Stomach smooth muscle (tissue), 2 donors: ENCODE measurements around the gene YIF1B.

Source experiments
- H3K27ac ChIP-seq: one replicate; pipeline ENCODE4 v1.7.0; 2013; ENCODE audit warnings: mild to moderate bottlenecking, low read length, inconsistent platforms
- H3K27me3 ChIP-seq, 2 donors: one replicate each; pipeline ENCODE4 v1.7.0; 2013; ENCODE audit warnings: low read length in 2 of 2; ENCODE audit not compliant: insufficient read depth in 2 of 2, control insufficient read depth in 1 of 2
- H3K36me3 ChIP-seq, 2 donors: one replicate each; pipeline ENCODE4 v1.7.0; 2013; ENCODE audit warnings: low read length in 2 of 2; ENCODE audit not compliant: control insufficient read depth in 2 of 2, insufficient read depth in 2 of 2
- H3K4me1 ChIP-seq: one replicate; pipeline ENCODE4 v1.7.0; 2013; ENCODE audit warnings: low read length; ENCODE audit not compliant: control insufficient read depth, insufficient read depth
- H3K4me3 ChIP-seq, 2 donors: one replicate each; pipeline ENCODE4 v1.7.0; 2013; ENCODE audit warnings: low read length in 2 of 2
- H3K9ac ChIP-seq, 2 donors: one replicate each; pipeline ENCODE4 v1.7.0; 2013; ENCODE audit warnings: low read length in 2 of 2, mild to moderate bottlenecking in 1 of 2
- H3K9me3 ChIP-seq, 2 donors: one replicate each; pipeline ENCODE4 v1.7.0; 2013; ENCODE audit warnings: low read length in 2 of 2; ENCODE audit not compliant: control insufficient read depth in 2 of 2
- donor health status: healthy.
- donor health status: Pancreatic carcinoma.

YIF1B gene

DNA sequence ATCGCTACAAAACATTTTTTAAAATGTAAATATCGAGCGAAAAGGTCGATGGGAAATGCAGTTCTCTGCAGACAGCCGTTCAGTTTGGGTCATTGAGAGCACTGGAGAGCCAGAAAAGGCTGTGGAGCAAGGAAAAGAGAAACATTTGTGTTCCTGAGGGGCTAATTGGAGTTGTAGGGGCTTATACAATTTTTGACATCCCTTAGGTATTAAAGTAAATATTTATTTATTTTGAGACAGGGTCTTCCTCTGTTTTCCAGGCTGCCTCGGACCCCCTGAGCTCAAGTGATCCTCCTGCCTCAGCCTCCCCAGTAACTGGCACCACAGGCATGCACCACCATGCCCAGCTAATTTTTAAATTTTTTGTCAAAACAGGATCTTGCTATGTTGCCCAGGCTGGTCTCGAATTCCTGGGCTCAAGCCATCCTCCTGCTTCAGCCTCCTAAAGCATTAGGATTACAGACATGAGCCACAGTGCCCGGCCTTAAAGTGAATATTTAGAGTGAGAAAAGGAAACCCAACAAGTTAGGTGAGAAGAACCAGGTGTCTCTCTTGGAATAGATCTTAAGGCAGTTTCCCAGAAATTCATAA, 825 bp upstream of the YIF1B start:
- peak overlapping the region; percentile 71 to 72 for H3K4me3 ChIP-seq
- peak overlapping the region; percentile 60 to 68 for H3K9ac ChIP-seq
- no peaks in the 10 kb centered on the region for H3K9me3 ChIP-seq
- peak overlapping the region; percentile 76 for H3K27ac ChIP-seq
- no peaks in the 10 kb centered on the region for H3K36me3 ChIP-seq
- peaks cover 43% of the 10 kb centered on the region for H3K4me1 ChIP-seq
- H3K27me3 ChIP-seq: no peaks in the 10 kb centered on the region

DNA sequence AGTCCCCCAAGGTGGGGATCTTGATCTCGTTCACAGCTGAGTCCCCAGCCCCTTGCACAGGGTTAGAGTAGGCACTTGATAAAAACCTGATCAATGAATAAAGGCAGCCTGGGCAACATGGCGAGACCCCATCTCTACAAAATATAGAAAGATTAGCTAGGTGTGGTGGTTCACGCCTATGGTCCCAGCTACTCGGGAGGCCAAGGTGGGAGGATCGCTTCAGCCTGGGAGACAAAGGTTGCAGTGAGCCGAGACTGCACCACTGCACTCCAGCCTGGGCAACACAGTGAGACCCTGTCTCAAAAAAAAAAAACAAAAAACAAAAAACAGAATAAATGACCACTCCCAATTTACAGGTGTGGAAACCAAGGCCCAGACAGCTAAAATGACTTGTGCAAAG, 4.8 kb downstream of the YIF1B start:
- no peaks in the 10 kb centered on the region for H3K9me3 ChIP-seq
- H3K36me3 ChIP-seq: peaks cover 5 to 16% of the 10 kb centered on the region in 2 donors
- peaks cover 5% of the 10 kb centered on the region for H3K4me1 ChIP-seq
- H3K27me3 ChIP-seq: no peaks in the 10 kb centered on the region
- H3K4me3 ChIP-seq: no peak overlapping the region
- H3K27ac ChIP-seq: no peak overlapping the region
- no peak overlapping the region for H3K9ac ChIP-seq

GRCh38 chr19:38310279-38310670, 5.5 kb downstream of the YIF1B start:
- Histone ChIP-seq H3K4me1 (peaks cover 3% of the 10 kb centered on the region), H3K27me3 (no peaks in the 10 kb centered on the region), H3K9ac (no peak overlapping the region), H3K36me3 (peaks cover 5 to 16% of the 10 kb centered on the region in 2 donors), H3K27ac (no peak overlapping the region), H3K9me3 (no peaks in the 10 kb centered on the region), H3K4me3 (no peak overlapping the region)

- Histone ChIP-seq H3K36me3 (peaks cover 5 to 18% of the 10 kb centered on the region in 2 donors), H3K4me1 (no peaks in the 10 kb centered on the region), H3K4me3 (no peak overlapping the region), H3K27me3 (no peaks in the 10 kb centered on the region), H3K9me3 (no peaks in the 10 kb centered on the region), H3K9ac (no peak overlapping the region), H3K27ac (no peak overlapping the region)
Measured at GRCh38 chr19:38309615-38310278, 6.0 kb downstream of the YIF1B start.

DNA sequence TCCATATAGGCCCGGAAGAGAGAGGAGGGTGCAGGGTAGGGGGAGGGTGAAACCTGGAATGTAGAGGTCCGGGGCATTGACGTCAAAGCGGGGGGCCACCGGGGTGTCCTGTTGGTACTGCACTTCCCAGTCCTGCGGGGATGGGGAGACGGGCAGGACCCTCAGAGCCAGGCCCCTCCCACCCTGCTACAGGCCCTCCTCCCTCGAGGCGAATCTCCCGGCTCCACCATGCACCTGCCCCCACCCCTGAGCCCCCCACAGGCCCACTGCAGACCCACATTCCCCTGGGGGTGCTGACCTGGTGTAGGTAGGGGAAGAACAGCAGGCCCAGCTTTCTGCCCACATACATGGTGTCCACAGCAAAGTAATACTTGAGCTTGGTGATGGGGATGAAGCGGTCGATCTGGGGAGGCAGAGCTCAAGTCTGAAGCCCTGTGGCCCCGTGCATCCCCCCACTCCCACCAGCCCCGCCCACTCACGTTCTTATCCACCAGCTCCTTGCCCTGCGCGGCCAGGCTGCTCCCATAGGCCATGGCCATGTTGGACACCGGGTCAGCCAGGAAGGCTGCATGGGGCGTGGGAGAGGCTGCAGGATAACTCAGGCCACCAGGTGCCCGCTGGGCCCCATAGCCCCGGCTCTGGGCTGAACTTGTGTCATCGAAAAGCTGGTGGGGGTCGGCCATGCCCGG, 6.7 kb downstream of the YIF1B start:
- Histone ChIP-seq H3K4me1 (no peaks in the 10 kb centered on the region), H3K4me3 (no peak overlapping the region), H3K9ac (no peak overlapping the region), H3K36me3 (peaks cover 5 to 18% of the 10 kb centered on the region in 2 donors), H3K9me3 (no peaks in the 10 kb centered on the region), H3K27ac (no peak overlapping the region), H3K27me3 (no peaks in the 10 kb centered on the region)

- Histone ChIP-seq H3K4me1 (no peaks in the 10 kb centered on the region), H3K27ac (no peak overlapping the region), H3K36me3 (peaks cover 5 to 18% of the 10 kb centered on the region in 2 donors), H3K9me3 (no peaks in the 10 kb centered on the region), H3K4me3 (no peak overlapping the region), H3K27me3 (no peaks in the 10 kb centered on the region), H3K9ac (no peak overlapping the region)
Measured at GRCh38 chr19:38308006-38308766, 7.6 kb downstream of the YIF1B start.

DNA sequence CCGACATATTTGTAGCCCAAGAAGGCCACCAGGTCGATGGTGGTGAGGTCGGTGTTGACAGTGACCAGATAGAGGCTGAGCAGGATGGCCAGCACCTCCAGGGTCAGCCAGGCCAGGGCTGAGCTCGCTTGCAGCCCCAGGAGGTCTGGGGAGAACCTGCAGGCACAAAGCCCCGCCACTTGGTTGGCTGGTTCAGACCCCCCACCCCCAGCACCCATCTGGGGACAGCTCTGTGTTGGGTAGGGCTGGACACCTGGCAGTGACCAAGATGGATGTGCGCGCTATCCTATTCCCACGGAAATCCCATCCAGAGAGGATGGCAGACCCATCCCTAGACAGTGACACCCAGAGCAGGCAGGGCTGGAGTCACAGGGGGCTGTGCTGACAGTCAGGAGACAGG, 8.2 kb downstream of the YIF1B start:
- no peaks in the 10 kb centered on the region for H3K27me3 ChIP-seq
- no peak overlapping the region for H3K4me3 ChIP-seq
- peaks cover 5 to 18% of the 10 kb centered on the region in 2 donors for H3K36me3 ChIP-seq
- H3K9ac ChIP-seq: no peak overlapping the region
- no peaks in the 10 kb centered on the region for H3K9me3 ChIP-seq
- H3K27ac ChIP-seq: no peak overlapping the region
- H3K4me1 ChIP-seq: no peaks in the 10 kb centered on the region

DNA sequence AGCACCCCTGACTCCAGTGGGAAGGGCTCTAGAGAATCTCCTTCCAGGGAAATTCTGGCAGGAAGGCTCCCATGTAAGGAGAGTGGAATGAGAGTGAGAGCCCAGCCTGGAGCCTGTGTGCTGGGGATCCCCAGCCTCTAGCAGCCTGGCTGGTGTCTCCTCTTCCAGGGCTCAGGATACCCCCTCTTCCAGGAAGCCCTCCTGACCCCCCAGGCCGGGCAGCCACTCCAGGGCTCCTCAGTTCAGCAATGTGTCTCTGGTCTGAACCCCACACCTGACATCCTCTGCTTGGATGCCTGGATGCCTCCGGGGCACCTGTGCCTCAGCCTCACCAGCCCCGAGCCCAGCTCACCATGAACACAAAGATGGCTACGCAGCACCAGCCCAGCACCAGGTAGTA, 8.7 kb downstream of the YIF1B start:
- Histone ChIP-seq H3K4me3 (no peak overlapping the region), H3K9me3 (no peaks in the 10 kb centered on the region), H3K27ac (no peak overlapping the region), H3K36me3 (peaks cover 5 to 18% of the 10 kb centered on the region in 2 donors), H3K4me1 (no peaks in the 10 kb centered on the region), H3K9ac (no peak overlapping the region), H3K27me3 (no peaks in the 10 kb centered on the region)

- H3K4me3 ChIP-seq: no peak overlapping the region
- no peak overlapping the region for H3K9ac ChIP-seq
- H3K27me3 ChIP-seq: no peaks in the 10 kb centered on the region
- no peak overlapping the region for H3K27ac ChIP-seq
- no peaks in the 10 kb centered on the region for H3K9me3 ChIP-seq
- H3K36me3 ChIP-seq: peaks cover 5 to 18% of the 10 kb centered on the region in 2 donors
- no peaks in the 10 kb centered on the region for H3K4me1 ChIP-seq
Measured at GRCh38 chr19:38306236-38306635, 9.5 kb downstream of the YIF1B start.

- H3K4me1 ChIP-seq: no peaks in the 10 kb centered on the region
- H3K9ac ChIP-seq: no peak overlapping the region
- H3K27ac ChIP-seq: no peak overlapping the region
- H3K9me3 ChIP-seq: no peaks in the 10 kb centered on the region
- H3K27me3 ChIP-seq: no peaks in the 10 kb centered on the region
- no peak overlapping the region for H3K4me3 ChIP-seq
- peaks cover 5 to 18% of the 10 kb centered on the region in 2 donors for H3K36me3 ChIP-seq
Measured at GRCh38 chr19:38304866-38305429, 10.8 kb downstream of the YIF1B start.
